ENCODE data around the gene CDC5L.

The CDC5L gene

GRCh38 chr6:44453146-44453545, 65.6 kb downstream of the CDC5L start:
- DNase-seq (ENCODE audit: low spot score) = no peak

- no peak for DNase-seq (ENCODE audit: low spot score)
Observed at GRCh38 chr6:44454198-44454597, 66.7 kb downstream of the CDC5L start.

GRCh38 chr6:44456070-44456965, 68.8 kb downstream of the CDC5L start:
- peak; percentile 35 for DNase-seq (ENCODE audit: low spot score)

DNA sequence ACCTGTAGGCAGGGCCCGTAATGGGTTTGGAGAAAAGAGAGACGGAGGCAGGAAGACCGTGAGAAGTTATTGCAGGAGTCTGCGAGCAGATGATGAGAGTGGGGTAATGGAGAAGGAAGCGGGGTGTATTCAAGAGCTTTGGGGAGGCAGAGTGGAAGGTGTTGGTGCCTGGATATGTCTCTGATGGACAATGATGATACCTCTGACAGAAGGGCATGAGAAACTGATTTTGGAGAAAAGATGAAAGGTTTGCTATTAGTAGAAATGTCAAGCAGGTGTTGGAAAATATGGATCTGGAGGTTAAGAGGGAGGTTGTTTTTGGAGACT, 69.4 kb downstream of the CDC5L start:
- no peak for DNase-seq (ENCODE audit: low spot score)

- no peak for DNase-seq (ENCODE audit: low spot score)
Observed at GRCh38 chr6:44457596-44457995, 70.1 kb downstream of the CDC5L start.

DNA sequence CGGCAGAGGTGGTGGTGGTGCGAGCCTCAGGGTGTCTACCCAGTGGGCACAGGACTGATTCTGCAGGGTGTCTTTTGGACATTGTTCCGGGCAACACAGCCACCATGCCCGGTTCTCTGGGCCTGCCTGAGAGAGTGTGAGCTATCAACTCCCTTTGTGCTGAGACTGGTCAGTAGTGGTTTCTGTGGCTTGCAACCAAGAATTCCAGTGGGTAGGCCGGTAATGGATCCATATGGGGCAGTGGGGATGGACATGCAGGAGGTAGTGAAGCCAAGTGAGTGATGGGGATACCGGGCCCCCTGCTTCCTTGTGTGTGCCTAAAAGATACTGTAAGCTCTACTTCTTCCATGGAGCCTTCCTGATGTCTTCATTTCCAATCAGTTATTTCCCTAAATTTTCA, 71.0 kb downstream of the CDC5L start:
- DNase-seq (ENCODE audit: low spot score) = no peak

- no peak for DNase-seq (ENCODE audit: low spot score)
Observed at GRCh38 chr6:44462335-44462734, 74.8 kb downstream of the CDC5L start.

GRCh38 chr6:44462797-44463727, 75.6 kb downstream of the CDC5L start:
- no peak for DNase-seq (ENCODE audit: low spot score)

DNA sequence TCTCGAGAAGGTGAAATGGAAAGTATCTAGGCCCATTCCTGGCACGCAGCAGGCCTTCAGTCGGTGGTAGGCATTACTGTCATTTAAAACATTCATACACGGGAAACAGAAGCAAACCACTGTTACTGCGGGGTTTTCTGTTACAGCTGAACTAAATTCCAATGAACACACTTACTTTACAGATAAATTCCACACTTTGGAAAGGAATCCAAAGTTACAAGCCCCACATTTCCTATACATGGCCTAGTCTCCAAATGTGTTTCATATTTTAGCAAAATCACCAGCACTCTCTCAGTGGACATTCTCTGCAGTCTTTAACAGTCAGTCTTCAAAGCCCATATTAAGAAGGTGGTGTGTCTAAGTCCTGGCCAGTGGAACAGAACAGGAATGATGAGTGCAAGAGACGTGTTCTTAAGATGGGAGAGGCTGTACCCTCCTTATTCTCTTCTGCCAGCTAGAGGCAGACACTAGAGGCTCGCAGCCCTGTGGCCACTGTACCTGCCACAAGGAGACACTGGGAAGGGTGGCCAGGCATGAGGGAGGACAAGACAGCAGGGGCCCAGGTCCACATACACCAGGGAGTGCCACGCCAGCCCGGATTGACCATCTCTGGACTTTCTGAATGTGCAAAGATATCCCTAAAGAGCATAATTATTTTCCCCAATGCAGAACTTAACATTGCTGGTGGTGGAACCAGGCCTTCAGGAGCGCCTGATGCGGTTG, 76.4 kb downstream of the CDC5L start:
- DNase-seq (ENCODE audit: low spot score) = no peak

DNA sequence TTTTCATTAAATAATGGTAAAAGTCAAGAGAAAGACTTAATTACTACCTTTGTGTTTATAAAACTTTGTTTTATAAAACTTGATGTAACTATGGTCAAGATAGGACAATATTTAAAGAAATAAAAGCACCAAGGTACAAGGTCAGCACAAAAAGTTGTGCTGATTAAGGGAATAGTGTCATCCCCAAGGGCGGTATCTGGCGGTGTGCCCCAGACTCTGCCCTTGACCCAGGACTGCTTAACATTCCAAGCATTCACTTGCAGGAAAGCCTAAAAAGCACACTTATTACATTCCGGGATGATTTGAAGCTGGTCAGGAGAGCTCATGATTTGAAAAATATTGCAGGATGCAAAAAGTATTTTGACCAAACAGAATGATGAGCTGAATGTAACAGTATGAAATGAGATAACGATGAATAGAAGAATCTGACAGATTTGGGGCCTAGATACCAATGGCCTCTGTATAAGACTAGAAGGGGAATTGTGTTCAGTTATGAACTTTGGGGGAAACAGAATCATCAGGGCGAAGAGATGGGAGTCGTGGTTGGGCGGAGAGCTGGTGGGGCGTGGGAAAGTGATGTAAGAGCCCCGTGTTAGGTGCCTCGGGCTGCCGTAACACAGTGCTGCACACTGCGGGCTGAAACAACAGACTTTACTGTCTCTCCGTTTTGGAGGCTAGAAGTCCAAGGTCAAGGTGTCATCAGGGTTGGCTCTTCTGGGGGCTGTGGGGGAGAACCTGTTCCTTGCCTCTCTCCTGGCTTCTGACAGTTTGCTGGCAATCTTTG, 77.2 kb downstream of the CDC5L start:
- no peak for DNase-seq (ENCODE audit: low spot score)

- no peak for DNase-seq (ENCODE audit: low spot score)
Observed at GRCh38 chr6:44466955-44467354, 79.4 kb downstream of the CDC5L start.

DNA sequence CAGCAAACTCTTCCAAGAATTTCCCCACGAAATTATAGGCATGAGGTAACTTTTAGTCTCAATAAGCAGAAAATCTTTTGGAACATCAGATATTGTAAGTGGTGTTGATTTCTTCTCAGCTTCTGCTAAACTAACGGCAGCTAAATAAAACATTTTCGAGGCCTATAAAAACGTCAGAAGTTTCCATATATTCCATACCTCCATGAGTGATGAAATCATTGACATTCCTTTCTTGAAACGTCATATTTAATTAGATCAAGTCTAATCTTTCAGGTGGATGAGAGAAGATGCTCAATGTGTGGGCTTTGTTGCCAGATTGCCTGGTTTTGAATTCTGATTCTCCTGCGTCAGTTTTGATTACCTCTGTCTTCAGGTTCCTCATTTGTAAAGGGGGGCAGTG, 81.3 kb downstream of the CDC5L start:
- DNase-seq (ENCODE audit: low spot score) = no peak

DNA sequence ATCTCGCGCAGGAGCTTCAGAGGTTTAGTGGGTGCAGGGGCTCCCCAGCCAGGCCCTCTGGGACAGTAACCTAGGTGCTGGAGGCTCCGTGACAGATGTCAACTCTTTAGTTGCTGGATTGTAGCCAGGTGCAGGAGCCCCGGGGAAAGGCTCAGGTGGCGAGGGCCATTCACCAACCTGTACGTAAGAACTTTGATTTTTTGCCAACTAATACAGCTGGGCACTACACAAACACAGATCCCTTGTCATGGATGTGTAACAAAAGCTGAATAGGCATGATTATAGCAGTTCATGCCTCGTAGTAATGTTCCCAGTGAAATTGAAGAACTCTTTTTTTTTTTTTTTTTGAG, 82.6 kb downstream of the CDC5L start:
- no peak for DNase-seq (ENCODE audit: low spot score)

DNA sequence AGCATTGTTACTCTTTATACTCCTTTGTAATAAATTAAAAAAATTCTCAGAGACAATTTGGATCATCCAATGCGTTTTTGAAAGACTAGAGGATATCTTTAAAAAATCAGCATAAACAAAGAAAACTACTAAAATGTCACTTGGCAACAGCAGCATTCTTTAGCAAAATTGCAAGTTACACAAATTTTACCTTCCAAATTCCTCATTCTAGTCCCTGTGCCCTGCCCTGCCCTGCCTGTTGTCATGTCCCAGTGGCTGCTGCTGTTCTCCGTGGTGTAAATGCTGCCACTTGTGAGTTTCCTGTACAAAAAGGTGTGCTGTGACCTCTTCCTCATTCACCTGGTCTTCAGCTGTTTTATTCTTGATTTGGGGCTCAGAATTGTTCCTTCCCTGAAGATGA, 83.2 kb downstream of the CDC5L start:
- DNase-seq (ENCODE audit: low spot score) = no peak

DNA sequence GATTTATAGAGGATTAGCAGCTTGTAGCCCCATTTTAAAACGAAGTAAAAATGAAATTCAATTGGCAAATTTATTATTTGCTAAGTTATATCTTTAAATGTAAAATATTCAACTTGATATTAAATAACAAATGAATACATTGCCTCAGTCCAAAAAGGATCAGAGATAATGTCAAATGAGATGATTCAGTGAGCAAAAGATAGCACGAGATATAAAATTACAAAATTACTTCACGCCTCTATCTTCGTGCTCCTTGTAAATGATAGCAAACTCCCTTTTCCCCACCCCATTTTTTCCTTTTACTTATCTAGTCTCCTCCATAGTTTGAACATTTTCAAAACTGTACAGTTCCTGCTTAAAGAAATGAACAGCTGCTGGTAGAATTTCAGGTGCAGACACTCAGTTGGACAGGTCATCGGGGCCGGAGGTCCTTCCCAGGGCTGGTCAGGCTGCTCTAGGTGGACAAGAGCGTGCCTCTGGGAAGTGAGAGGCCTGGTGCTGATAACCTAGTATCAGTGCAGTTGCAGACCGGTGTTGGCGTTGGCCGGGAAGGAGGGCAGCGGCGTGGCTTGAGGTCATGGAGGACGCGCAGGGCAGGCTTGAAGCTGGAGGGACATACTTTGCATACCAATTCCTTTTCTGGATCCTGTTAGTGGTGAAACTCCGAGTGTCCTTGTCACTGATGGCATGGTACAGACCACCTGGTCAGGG, 83.9 kb downstream of the CDC5L start:
- no peak for DNase-seq (ENCODE audit: low spot score)

DNA sequence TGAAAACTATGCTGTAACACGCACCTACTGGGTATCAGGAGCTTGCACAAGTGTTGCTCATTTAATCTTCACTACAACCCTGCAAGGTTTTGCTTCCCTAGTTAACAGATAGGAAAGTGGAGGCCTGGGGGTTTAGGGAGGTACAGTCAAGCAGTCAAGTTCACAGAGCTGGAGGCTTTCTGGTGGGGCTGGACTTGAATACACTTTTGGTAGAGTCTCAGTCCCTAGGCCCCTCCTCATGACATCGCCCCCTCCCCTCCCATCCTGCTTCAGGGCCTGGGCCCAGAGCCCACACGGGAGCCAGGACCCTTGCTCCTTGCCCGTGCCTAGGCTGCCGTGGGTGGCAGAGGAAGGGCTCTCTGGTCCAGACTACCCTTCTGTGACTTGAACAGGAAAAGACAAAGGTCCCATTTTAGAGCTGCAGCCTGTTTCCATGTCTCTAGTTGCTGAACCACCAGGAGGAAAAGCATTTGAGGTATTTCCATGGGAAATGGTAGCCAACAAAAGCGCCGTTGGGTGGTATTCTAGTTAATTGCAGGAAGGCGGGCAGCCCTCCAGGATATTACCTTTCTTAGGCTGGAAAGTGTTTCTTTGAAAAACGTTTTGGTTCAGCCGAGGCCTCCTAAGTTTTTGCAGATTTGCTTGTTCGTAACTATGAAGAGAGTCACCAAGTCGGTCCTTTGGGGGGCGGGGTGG, 84.9 kb downstream of the CDC5L start:
- no peak for DNase-seq (ENCODE audit: low spot score)

- no peak for DNase-seq (ENCODE audit: low spot score)
Observed at GRCh38 chr6:44473393-44474189, 86.1 kb downstream of the CDC5L start.

GRCh38 chr6:44474190-44474631, 86.7 kb downstream of the CDC5L start:
- DNase-seq (ENCODE audit: low spot score) = no peak

DNA sequence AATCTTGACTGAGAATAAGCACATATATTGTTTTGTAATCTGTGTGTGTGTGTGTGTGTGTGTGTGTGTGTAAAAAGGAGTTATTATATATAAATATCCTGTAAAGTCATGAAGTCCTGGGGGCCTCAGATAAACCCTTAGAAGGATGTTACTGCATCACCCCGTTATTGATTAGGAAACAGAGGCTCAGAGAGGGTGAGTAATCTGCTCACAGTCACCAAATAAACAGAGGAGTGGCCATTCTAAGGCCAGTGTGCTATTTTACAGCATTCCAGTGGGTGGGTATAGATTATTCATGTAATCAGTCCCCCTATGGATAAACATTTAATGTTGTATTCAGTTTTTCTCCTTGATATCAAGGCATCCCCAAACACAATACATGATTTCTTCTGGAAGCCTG, 87.1 kb downstream of the CDC5L start:
- DNase-seq (ENCODE audit: low spot score) = no peak

DNA sequence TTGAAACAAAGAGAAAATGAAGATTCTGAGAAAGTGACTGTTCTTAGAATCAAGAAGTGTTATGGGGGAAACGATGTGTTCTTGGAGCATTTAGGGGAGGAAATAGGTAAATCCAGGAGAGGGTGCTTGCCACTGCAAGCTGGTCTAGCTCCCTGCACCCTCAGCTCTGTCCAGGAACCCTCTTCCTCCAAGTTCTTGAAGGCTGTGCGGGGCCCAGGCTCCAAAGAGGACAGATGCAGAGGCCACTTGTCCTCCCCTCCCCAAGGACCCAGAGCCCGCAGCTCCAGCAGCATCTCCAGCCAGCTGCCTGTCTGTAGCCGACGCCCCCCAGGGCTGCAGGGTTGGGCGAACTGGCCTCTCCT, 87.9 kb downstream of the CDC5L start:
- no peak for DNase-seq (ENCODE audit: low spot score)
